NCI-H2171 (cell line): ENCODE measurements around the gene RTEL1.
"Not testable (repeated sequence)": the region's sequence is repeated elsewhere in the genome, so short reads cannot be mapped to it uniquely, and the experiment has no call there.

Source experiments
- DNase-seq: peaks from one replicate; lab custom pipeline; 2025; lab: John Stamatoyannopoulos, UW

RTEL1 gene

GRCh38 chr20:63730189-63730733 lies 72.1 kb downstream of the RTEL1 start:
- not testable (repeated sequence) for DNase-seq

DNA sequence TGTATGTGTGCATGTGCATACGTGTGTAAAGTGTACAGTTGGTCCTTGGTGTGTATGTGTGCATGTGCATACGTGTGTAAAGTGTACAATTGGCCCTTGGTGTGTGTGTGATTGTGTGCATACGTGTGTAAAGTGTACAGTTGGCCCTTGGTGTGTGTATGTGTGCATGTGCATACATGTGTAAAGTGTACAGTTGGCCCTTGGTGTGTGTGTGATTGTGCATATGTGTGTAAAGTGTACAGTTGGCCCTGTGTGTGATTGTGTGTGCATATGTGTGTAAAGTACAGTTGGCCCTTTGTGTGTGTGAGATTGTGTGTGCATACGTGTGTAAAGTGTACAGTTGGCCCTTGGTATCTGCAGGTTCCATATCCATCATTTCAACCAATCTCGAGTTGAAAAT lies 73.3 kb downstream of the RTEL1 start:
- DNase-seq = no peak

DNA sequence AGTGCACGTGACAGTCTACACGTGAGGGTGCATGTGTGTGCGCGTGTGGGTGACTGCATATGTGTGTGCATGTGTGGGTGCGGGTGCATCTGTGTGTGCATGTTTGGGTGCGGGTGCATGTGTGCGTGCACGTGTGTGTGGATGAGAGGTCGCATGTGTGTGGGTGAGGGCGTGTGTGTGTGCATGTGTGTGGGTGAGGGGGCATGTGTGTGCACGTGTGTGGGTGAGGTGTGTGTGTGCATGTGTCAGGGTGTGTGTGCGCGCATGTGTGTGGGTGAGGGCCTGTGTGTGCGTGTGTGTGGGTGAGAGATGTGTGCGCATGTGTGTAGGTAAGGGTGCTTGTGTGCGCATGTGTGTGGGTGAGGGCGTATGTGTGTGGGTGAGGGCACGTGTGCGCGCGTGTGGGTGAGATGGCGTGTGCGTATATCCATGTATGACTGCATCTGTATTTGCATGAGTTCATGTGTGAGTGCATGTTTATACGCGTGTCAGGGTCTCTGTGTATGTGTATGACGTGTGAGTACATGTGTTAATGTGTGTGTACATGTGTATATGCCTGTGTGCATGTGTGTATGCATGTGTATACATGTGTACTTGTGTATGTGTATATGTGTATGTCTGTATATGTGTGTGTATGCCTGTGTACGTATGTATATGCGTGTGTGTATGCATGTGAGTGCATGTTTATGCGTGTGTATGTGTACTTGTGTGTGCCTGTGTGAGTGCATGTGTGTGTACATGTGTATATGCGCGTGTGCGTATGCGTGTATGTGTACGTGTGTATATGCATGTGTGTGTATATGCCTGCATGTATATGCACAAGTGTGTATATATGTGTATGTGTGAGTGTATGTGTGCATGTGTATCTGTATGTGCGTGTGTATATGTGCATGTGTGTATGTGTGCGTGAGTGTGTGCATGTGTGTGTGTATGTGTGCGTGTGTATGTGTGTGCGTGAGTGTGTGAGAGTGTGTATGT lies 74.3 kb downstream of the RTEL1 start:
- DNase-seq = no peak

- no peak for DNase-seq
Observed at GRCh38 chr20:63733117-63733516, 75.0 kb downstream of the RTEL1 start.

GRCh38 chr20:63733579-63734081 lies 75.5 kb downstream of the RTEL1 start:
- no peak for DNase-seq

GRCh38 chr20:63734111-63734945 lies 76.2 kb downstream of the RTEL1 start:
- DNase-seq = no peak

DNA sequence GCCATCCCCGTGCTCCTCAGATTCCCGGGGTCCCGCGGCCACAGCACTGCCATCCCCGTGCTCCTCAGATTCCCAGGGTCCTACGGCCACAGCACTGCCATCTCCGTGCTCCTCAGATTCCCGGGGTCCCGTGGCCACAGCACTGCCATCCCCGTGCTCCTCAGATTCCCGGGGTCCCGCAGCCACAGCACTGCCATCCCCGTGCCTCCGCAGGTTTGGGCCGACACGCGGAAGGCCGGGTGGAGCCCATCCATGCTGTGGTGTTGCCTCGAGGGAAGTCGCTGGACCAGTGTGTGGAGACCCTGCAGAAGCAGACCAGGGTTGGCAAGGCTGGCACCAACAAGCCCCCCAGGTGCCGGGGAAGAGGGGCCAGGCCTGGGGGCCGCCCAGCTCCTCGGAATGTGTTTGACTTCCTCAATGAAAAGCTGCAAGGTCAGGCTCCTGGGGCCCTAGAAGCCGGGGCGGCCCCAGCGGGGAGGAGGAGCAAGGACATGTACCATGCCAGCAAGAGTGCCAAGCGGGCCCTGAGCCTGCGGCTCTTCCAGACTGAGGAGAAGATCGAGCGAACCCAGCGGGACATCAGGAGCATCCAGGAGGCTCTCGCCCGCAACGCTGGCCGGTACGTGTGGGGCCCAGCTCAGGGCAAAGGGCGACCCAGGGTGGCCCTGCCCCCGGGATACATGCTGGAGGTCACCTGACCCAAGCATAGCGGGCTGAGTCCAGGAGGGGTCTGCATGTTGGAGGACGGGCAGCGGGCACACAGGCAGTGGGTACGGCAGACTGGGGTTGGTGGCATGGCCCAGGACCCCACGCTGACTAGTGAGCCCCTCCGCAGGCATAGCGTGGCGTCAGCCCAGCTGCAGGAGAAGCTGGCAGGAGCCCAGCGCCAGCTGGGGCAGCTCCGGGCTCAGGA lies 77.1 kb downstream of the RTEL1 start:
- DNase-seq = no peak

DNA sequence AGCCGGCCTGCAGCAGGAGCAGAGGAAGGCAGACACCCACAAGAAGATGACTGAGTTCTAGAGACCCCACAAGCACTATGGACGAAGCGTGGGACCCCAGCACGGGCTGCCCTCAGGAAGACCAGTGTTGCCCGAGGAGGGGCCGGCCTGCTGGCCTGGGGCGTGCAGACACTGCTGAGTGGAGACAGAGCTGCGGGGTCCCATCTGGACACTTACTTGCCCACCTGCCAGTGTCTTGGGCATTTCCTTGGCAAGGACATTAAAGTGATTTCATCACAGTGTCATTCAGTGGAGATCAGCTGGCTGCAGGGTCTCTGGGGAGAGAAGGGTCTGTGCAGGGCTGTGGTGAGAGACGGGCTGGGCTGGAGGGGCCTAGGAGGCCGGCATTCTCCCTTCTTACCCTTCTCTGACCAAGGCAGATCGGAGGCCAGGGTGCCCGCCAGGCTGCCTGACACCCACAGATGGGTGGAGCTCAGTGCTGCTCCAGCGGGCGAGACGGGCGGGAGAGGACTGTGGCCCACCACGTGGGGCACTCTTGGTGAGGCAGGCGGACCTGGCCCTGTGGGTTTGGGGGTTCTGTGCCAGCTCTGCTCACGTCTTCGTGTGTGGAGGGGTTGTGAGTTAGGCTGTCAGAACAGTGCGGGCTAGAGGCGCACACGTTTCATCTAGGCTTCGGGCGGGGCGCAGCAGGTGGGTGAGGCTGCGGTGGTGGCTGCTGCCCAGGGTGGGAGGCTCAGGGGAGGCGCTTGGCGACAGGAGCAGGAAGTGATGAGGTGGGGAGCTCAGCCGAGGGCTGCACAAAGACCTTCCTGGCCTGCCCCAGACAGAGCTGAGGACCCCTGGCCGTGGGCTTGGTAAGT lies 78.0 kb downstream of the RTEL1 start, which contains the start of gene LIME1:
LIME1 (plus strand) TSS at position 806 of the 860 bp plus-strand sequence. CDS start 886 bp downstream, outside the sequence.
- no peak for DNase-seq

DNA sequence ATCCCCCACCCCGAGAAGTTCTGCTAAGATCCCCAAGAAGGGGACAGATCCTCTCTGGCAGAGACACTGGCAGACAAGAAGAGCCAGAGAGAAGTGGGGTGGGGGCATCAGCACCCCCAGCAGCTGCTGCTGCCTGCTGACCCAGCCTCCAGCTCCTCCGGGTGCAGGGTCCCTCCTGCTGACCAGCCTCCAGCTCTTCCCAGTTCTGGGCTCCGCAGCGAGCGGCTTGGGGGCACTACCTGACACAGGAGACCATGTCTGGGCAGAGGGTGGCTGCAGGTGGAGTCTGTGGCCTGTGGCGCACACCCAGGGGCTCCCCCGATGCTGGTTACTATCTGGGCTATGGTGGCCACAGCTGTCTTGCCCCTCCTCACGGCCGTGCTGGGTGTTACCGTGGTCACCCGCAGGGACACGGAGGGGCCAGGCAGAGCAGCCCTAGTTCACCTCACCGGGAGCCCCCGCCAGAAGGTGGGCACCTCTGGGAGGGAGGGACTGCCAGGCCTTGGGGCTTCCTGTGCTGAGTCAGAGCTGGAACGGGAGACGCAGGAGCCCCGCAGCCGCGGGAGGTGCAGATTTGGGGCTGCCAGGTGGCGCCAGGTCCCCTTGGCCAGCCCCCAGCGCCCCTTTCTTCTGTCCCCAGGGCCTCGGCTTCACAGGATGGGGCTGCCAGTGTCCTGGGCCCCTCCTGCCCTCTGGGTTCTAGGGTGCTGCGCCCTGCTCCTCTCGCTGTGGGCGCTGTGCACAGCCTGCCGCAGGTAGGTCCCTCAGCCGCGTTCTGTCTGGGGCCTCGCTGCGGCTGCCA lies 79.0 kb downstream of the RTEL1 start:
- DNase-seq = peak; percentile 53

DNA sequence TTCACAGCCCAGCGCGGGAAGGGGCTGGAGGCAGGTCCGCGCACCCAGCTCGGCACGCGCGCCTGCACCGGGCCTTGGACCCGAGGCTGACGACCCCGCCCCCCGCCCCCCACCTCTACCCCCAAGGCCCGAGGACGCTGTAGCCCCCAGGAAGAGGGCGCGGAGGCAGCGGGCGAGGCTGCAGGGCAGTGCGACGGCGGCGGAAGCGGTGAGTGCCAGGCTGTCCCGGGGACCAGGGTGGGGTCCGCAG lies 79.5 kb downstream of the RTEL1 start:
- DNase-seq = no peak

- DNase-seq = peak; percentile 31
Observed at GRCh38 chr20:63737945-63738686, 80.0 kb downstream of the RTEL1 start.

DNA sequence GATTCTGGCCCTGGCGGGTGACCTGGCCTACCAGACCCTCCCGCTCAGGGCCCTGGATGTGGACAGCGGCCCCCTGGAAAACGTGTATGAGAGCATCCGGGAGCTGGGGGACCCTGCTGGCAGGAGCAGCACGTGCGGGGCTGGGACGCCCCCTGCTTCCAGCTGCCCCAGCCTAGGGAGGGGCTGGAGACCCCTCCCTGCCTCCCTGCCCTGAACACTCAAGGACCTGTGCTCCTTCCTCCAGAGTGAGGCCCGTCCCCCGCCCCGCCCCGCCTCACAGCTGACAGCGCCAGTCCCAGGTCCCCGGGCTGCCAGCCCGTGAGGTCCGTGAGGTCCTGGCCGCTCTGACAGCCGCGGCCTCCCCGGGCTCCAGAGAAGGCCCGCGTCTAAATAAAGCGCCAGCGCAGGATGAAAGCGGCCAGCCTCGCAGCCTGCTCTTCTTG lies 80.6 kb downstream of the RTEL1 start:
- peak; percentile 39 for DNase-seq

DNA sequence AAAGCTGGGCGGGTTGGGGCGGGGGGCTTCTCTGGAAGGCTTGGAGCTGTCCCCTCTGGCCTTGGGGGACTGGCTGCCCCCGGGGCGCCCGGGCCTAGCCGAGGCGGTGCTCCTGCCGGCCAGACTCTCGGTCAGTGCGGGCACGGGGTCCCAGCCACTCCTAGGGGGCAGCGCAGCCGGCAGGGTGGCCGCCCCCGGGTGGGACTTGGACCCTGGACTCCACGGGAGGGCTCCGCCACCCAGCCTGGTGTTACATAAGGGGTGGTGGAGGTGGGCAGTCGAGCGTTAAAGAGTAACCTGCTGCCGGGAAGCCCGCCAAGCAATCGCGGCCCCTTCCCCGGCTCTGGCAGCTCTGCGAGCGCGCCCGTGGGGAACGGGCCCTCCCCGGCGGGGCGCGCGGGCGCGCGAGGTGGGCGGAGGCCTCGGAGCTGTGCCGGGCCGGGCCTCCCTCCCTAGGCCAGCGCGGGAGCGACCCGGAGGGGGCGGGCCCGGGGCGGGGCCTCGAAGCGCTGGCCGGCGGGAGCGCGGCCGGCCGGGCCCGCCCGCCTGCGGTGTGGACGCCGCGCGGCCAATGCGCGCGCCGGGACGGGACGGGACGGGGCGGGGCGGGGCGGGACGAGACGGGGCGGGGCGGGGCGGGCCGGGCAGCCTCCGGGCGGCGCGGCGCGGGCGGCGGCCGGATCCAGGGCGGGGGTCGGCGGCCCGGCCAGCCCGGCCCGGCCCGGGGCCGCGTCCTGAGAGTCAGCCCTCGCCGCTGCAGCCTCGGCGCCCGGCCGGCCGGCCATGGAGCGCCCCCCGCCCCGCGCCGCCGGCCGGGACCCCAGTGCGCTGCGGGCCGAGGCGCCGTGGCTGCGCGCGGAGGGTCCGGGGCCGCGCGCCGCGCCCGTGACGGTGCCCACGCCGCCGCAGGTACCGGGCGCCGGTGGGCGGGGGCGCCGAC lies 81.3 kb downstream of the RTEL1 start, which contains the start of gene SLC2A4RG:
SLC2A4RG (plus strand) TSS at position 647 of the 940 bp plus-strand sequence; CDS start at position 784, 137 bp downstream.
- peak; percentile 86 for DNase-seq

- DNase-seq = peak; percentile 50
Observed at GRCh38 chr20:63740070-63740626, 82.0 kb downstream of the RTEL1 start.

DNA sequence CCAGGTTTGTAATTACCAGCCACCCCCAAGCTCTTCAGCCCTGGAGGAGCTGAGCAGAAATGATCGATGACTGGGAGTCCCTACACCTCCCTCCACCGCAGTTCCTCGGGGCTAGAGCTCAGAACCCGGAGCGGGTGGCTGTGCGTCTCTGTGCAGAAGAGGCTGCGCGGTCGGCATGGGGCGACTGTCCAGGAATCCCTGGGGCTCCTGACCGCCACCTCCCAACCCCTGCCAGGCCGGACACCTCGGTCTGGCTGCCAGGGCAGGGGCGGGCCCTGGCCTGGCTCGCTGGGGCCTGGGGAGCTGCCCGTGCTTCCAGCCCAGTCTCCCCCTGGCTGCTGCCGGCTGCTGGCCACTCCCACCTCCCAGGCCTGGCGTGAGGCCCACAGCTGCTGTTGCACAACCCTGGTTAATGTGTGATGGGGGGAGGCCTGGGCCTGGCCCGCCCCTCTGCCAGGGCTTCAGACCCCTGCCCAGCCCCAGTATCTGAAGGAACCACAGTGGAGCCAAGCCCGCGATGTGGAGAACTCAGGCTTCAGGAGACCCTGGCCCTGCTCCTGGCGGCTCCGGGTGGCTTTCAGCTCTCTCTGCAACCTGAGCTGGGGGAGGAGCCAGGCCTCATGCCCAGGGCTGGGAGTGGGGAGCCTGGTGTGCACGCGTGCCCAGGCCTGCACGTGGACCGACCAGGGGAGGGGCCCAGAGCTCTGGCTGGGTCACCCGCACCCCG lies 82.7 kb downstream of the RTEL1 start:
- peak; percentile 72 for DNase-seq

GRCh38 chr20:63741354-63741675 lies 83.2 kb downstream of the RTEL1 start:
- DNase-seq = no peak
